Astrocyte (in vitro differentiated cells and primary cell): ENCODE data around the gene TPPP3.

ENCODE experiments used
- EZH2 ChIP-seq: IDR thresholded peaks from 2 replicates; pipeline ENCODE4 v1.6.1; 2012; ENCODE audit warnings: mild to moderate bottlenecking, low read length, inconsistent platforms; ENCODE audit not compliant: insufficient read depth
- TF ChIP-seq, protein P1 (sequence below): IDR thresholded peaks from 2 replicates; pipeline ENCODE4 v1.5.1; 2011; ENCODE audit warnings: low read depth, mild to moderate bottlenecking, inconsistent platforms, low read length, moderate library complexity; ENCODE audit not compliant: insufficient read depth

DNA sequence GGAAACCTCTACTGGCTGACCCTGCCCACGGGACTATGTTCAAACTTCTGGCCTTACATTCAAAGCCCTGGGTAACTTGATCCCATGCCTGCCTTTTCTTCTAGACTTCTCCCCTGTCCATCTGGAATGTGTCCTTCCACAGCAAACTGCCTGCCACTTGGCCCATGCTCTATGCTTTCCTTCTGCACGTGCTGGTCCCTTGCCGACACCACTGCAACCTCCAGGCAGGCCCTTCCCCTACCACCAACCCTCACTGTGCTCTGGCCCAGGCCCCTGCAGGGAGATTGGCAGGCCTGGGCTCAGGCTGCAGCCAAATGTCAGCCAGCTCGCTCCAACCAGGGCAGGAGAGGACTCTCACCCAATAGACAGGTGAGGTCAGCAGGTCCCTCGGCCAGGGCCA, 48.6 kb upstream of the TPPP3 start:
- TF ChIP-seq, protein P1, sequence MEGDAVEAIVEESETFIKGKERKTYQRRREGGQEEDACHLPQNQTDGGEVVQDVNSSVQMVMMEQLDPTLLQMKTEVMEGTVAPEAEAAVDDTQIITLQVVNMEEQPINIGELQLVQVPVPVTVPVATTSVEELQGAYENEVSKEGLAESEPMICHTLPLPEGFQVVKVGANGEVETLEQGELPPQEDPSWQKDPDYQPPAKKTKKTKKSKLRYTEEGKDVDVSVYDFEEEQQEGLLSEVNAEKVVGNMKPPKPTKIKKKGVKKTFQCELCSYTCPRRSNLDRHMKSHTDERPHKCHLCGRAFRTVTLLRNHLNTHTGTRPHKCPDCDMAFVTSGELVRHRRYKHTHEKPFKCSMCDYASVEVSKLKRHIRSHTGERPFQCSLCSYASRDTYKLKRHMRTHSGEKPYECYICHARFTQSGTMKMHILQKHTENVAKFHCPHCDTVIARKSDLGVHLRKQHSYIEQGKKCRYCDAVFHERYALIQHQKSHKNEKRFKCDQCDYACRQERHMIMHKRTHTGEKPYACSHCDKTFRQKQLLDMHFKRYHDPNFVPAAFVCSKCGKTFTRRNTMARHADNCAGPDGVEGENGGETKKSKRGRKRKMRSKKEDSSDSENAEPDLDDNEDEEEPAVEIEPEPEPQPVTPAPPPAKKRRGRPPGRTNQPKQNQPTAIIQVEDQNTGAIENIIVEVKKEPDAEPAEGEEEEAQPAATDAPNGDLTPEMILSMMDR, result no peak
- TF ChIP-seq EZH2, result no peak
